Central memory CD8-positive, alpha-beta T cell (primary cell): ENCODE data around the gene HLA-DMB.

Experiments
- ATAC-seq: fragments of 150-1000 bp; cut with Tn5 transposase; replicated peaks from 2 replicates; pipeline ENCODE4 v1.10.0; 2022; ENCODE audit warnings: mild to moderate bottlenecking, moderate FRiP score, moderate number of reproducible peaks; ENCODE audit not compliant: poor library complexity, severe bottlenecking; ENCODE audit errors: extremely low read depth
- DNase-seq, 2 donors: peaks; one replicate each; pipeline ENCODE4 v3.0.0; 2021; ENCODE audit warnings: low spot score in 2 of 2
- H3K27ac Mint-ChIP-seq: one replicate; pipeline ENCODE4 v1.8.0; 2022; ENCODE audit warnings: low read depth, mild to moderate bottlenecking, moderate library complexity, mixed read lengths
- H3K27me3 Mint-ChIP-seq: one replicate; pipeline ENCODE4 v1.8.0; 2022; ENCODE audit warnings: mixed read lengths
- H3K36me3 Mint-ChIP-seq: one replicate; pipeline ENCODE4 v1.8.0; 2022; ENCODE audit warnings: mild to moderate bottlenecking, moderate library complexity, mixed read lengths; ENCODE audit not compliant: insufficient read depth
- H3K4me1 Mint-ChIP-seq: one replicate; pipeline ENCODE4 v1.8.0; 2022; ENCODE audit warnings: mixed read lengths
- H3K4me3 Mint-ChIP-seq: one replicate; pipeline ENCODE4 v1.8.0; 2022; ENCODE audit warnings: mild to moderate bottlenecking, moderate library complexity, mixed read lengths
- H3K9me3 Mint-ChIP-seq: one replicate; pipeline ENCODE4 v1.8.0; 2022; ENCODE audit warnings: mixed read lengths

Gene HLA-DMB

DNA sequence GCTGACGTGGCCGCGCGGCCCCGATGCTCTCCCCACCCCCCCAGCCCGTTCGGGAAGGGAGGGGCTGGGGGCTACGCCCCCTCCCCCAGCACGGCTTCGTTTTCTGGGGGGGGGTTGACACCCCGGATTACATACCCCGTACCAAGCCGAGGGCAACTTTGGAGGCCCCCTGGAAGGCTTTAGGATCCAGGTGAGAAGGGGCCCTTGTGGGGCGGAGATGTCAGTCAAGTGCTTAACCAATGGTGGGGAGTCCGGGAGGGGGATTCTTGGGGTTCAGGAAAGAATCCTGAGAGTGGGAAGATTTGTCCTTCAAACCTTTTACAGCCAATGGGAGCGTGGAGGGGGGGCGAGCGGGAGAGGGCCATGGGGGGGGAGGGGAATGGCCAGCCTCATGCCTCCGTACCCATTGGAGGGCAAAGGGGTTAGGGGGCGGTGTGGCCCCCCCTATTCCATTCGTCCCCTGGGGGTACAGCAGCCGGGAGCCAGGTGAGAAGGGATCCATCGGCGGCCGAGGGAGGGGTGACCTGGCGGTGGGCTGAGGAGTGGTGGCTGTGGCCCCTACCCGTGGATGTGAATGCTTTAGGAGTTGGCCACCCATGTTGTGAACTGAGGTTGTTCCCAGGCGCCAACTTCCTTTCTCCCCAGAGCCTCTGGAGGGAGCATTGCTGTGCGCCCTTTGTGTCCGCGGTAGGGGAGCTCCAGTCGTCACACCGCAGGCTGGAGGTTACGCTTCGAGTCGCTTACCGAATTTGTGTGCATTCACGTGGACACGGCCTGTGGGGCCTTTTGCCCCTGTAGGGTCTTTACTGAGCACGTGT, 28.2 kb upstream of the HLA-DMB start:
- Mint-ChIP-seq H3K36me3 (peaks cover 53% of the 10 kb centered on the region), H3K27ac (peak overlapping the region; percentile 99), H3K4me3 (peak overlapping the region; percentile 97), H3K27me3 (no peaks in the 10 kb centered on the region), H3K9me3 (no peaks in the 10 kb centered on the region), H3K4me1 (peaks cover 71% of the 10 kb centered on the region)
- ATAC-seq = no peak
- peak in 1 of 2 donors; percentile 21 for DNase-seq

- H3K9me3 Mint-ChIP-seq = no peaks in the 10 kb centered on the region
Observed at GRCh38 chr6:32968093-32968866, 27.5 kb upstream of the HLA-DMB start, which contains the start of gene BRD2. Gene BRD2 (plus strand): TSS chr6:32968594. CDS start chr6:32972899, 4,305 bp downstream.

DNA sequence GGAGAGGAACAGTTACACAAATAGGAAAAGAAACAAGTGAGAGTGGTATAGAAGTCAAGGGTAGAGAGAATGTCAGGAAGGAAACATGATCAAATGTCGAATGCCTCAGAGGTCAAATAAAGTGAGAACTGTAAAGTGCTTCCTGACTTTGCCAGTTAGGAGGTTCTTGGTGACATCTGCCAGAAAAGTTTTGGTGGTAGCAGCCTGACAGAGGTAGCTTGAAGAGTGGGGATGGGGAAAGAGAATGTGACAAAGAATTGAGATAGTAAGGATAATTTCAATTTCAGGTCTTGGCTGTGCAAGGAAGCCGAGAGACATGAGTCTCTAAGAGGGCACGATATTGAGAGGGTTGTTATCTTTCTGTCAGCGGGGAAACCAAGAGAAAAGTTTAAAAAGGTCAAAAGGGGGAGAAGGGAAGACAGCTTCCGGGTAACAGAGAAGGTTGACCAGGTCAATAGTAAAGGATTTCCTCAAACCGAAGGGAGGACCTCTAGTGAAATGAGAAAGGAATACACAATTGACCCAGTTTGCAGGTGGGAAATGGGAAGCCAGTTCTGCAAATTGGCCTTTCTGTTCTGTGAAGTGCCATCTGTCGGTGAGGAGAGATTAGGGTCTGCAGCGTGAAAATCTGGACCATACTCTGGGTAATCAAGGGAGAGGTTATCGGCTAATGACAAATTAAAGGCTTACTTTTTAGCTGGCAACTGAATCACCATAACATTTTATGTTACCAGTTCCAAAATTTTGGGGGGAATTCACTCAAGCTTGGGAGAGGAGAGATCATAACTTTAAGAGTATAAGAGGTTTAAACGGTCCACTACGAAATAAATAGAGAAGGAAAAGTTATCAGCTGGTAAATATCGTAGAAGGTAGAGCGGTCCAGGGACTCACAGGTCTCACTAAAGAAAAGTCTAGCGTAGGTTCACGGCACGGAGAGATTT, 26.6 kb upstream of the HLA-DMB start:
- H3K27me3 Mint-ChIP-seq = no peaks in the 10 kb centered on the region
- peak overlapping the region; percentile 99 for H3K27ac Mint-ChIP-seq
- peaks cover 63% of the 10 kb centered on the region for H3K4me1 Mint-ChIP-seq
- no peaks in the 10 kb centered on the region for H3K9me3 Mint-ChIP-seq
- ATAC-seq (no peak), DNase-seq (no peak)
- peaks cover 38% of the 10 kb centered on the region for H3K36me3 Mint-ChIP-seq
- H3K4me3 Mint-ChIP-seq = peak overlapping the region; percentile 97

More at GRCh38 chr6:32968093-32968866, 27.5 kb upstream of the HLA-DMB start, which contains the start of gene BRD2:
- Mint-ChIP-seq H3K4me3 (peak within 1 kb of the TSS; percentile 97), H3K27me3 (no peaks in the 10 kb centered on the region), H3K4me1 (peaks cover 67% of the 10 kb centered on the region), H3K27ac (peak within 1 kb of the TSS; percentile 99), H3K36me3 (peaks cover 47% of the 10 kb centered on the region)
- peak; percentile 95 for DNase-seq
- peak; percentile 41 for ATAC-seq

DNA sequence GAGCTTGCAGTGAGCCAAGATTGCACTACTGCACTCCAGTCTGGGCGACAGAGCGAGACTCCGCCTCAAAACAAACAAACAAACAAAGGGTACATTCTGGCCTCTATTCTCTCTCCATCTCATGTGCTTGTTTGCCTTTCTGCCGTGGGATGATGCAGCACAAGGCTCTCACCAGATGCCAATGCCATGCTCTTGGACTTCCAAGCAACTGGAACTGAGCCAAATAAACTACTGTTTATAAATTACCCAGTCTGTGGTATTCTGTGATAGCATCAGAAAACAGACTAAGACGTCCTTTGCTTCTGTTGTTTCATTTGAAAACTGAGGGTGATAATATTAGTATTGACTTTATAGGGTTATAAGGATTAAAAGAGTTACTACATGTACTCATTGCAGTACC, 23.9 kb upstream of the HLA-DMB start:
- peaks cover 17% of the 10 kb centered on the region for H3K36me3 Mint-ChIP-seq
- H3K4me1 Mint-ChIP-seq = peaks cover 68% of the 10 kb centered on the region
- H3K27ac Mint-ChIP-seq = peak overlapping the region; percentile 99
- H3K9me3 Mint-ChIP-seq = no peaks in the 10 kb centered on the region
- no peak overlapping the region for H3K4me3 Mint-ChIP-seq
- DNase-seq = no peak
- no peak for ATAC-seq
- no peaks in the 10 kb centered on the region for H3K27me3 Mint-ChIP-seq

DNA sequence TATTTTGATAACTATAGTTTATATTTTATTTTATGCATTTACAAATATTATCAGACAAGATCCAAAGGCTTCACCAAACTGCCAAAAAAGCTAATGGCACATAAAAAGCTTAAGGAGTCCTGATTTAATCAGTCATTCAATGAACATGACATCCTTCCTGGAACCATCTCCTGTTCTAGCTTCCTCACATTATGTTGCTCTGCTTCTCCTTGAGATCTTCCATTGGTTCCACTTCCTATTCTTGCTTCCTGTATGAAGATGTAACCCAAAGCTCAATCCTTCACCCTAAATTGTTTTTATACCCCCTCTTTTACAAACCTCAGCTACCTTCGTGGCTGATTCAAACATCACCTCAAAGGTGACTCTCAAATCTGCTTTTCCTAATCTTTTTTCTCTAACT, 23.0 kb upstream of the HLA-DMB start:
- no peak overlapping the region for H3K4me3 Mint-ChIP-seq
- ATAC-seq (no peak), DNase-seq (no peak)
- no peaks in the 10 kb centered on the region for H3K27me3 Mint-ChIP-seq
- no peaks in the 10 kb centered on the region for H3K9me3 Mint-ChIP-seq
- peaks cover 8% of the 10 kb centered on the region for H3K36me3 Mint-ChIP-seq
- peaks cover 69% of the 10 kb centered on the region for H3K4me1 Mint-ChIP-seq
- peak overlapping the region; percentile 58 for H3K27ac Mint-ChIP-seq

DNA sequence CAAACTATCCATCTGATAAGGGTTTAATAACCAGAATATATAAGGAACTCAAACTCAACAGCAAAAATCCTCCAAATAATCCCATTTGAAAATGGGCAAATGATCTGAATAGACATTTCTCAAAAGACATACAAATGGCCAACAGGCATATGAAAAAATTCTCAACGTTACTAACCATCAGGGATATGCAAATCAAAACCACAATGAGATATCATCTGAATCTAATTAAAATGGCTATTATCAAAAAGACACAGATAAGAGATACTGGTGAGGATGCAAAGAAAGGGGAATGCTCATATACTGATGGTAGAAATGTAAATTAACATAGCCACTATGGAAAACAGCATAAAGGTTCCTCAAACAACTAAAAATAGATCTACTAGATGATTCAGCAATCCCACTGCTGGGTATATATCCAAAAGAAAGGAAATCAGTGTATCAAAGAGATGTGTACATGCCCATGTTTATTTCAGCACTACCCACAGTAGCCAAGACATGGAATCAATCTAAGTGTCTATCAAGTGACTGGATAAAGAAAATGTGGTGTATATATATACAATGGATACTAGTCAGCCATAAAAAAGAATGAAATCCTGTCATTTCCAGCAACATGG, 21.5 kb upstream of the HLA-DMB start:
- H3K27ac Mint-ChIP-seq = no peak overlapping the region
- H3K36me3 Mint-ChIP-seq = peaks cover 4% of the 10 kb centered on the region
- H3K4me3 Mint-ChIP-seq = no peak overlapping the region
- H3K9me3 Mint-ChIP-seq = no peaks in the 10 kb centered on the region
- no peak for ATAC-seq
- no peak for DNase-seq
- H3K27me3 Mint-ChIP-seq = no peaks in the 10 kb centered on the region
- peaks cover 68% of the 10 kb centered on the region for H3K4me1 Mint-ChIP-seq

- Mint-ChIP-seq H3K4me3 (no peak overlapping the region), H3K4me1 (peaks cover 52% of the 10 kb centered on the region), H3K27ac (peak overlapping the region; percentile 26), H3K9me3 (no peaks in the 10 kb centered on the region), H3K27me3 (no peaks in the 10 kb centered on the region), H3K36me3 (peaks cover 6% of the 10 kb centered on the region)
- ATAC-seq (no peak), DNase-seq (no peak)
Observed at GRCh38 chr6:32960563-32960962, 19.7 kb upstream of the HLA-DMB start.

DNA sequence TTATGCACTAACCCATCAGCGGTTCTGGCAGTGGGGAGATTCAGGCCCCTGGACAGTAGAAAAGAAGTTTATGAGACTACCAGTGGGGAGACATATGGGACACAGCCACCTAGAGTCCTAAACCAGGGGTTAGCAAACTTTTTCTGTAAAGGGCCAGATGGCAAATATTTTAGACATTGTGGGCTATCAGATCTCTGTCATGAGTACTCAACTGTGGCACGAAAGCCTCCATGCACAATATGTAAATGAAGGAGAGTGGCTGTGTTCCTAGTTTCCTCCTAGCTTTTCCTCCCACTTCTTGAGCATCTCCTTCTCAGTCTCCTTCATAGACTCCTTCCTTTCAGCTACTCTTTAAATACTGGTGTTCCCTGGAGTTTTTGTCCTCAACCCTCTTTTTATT, 15.3 kb upstream of the HLA-DMB start:
- H3K4me1 Mint-ChIP-seq = peaks cover 55% of the 10 kb centered on the region
- DNase-seq = peak in 1 of 2 donors; percentile 5
- no peak for ATAC-seq
- no peaks in the 10 kb centered on the region for H3K9me3 Mint-ChIP-seq
- H3K4me3 Mint-ChIP-seq = no peak overlapping the region
- peaks cover 11% of the 10 kb centered on the region for H3K36me3 Mint-ChIP-seq
- no peak overlapping the region for H3K27ac Mint-ChIP-seq
- H3K27me3 Mint-ChIP-seq = no peaks in the 10 kb centered on the region

DNA sequence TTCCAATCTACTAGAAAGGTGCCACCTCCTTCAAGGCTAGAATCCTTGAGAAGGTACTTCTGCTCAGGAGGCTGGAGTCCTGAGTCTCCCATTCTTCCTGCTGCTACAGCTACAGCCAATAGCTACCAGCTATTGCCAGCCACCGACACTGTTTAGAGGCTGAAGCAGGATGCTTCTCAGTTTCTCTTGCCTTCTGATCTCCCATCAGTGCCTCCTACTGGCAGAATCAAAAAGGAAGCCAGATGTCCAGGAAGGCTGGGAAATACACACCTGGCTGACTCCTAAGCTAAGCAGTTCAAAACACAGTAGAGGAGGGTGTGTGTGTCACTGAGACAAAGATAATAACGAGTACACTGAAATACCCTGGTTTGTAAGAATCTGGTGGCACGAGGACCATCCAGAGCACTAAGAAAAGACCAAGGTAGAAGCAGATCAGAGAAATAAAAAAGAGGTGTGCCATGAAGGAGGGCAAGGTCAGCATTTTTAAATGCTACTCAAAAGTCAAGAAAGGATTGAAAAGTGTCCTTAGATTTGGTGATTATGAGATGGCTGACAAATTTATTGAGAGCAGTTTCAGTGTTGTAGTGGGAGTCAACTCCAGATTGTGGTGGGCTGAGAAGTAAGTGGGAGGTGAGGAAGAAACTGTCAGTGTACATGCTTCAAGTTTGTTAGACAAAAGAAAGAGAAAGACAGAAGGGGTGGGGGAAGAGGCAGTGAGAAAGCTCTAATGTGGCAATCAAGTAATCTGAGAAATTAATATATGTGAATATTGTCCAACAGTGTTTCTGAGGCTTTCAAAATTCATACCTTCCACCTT, 14.4 kb upstream of the HLA-DMB start:
- no peaks in the 10 kb centered on the region for H3K27me3 Mint-ChIP-seq
- H3K4me3 Mint-ChIP-seq = no peak overlapping the region
- peak in 1 of 2 donors; percentile 14 for DNase-seq

DNA sequence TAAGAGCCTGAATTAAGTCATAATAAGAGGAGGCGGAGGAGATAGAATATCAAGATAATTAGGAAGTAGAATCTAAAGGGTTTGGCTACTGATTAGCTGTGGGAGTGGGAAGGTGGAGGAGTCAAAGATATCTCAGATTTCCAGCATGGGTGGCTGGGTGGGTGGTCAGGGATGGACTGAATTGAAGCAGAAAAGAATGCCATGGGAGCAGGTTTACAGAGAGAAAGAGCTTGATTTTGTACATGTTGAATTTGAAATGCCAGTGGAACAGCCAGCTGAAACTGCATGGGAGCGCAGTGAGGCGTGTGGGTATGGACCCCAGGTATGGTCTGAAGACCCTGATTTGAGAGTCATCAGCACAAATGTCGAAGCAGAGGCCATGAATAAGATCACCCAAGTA, 13.4 kb upstream of the HLA-DMB start:
- H3K27me3 Mint-ChIP-seq = no peaks in the 10 kb centered on the region
- H3K4me3 Mint-ChIP-seq = no peak overlapping the region
- no peak for ATAC-seq
- no peak overlapping the region for H3K27ac Mint-ChIP-seq
- no peaks in the 10 kb centered on the region for H3K9me3 Mint-ChIP-seq
- peaks cover 53% of the 10 kb centered on the region for H3K4me1 Mint-ChIP-seq
- DNase-seq = peak in 1 of 2 donors; percentile 10
- peaks cover 13% of the 10 kb centered on the region for H3K36me3 Mint-ChIP-seq

More for the DNA sequence above, 14.4 kb upstream of the HLA-DMB start:
- Mint-ChIP-seq H3K4me1 (peaks cover 50% of the 10 kb centered on the region), H3K9me3 (no peaks in the 10 kb centered on the region), H3K27ac (no peak overlapping the region), H3K36me3 (peaks cover 11% of the 10 kb centered on the region)
- ATAC-seq = no peak

- DNase-seq (peak in 1 of 2 donors; percentile 0), ATAC-seq (no peak)
- H3K4me3 Mint-ChIP-seq = no peak overlapping the region
- H3K27me3 Mint-ChIP-seq = no peaks in the 10 kb centered on the region
- H3K9me3 Mint-ChIP-seq = no peaks in the 10 kb centered on the region
- H3K36me3 Mint-ChIP-seq = peaks cover 13% of the 10 kb centered on the region
- no peak overlapping the region for H3K27ac Mint-ChIP-seq
- H3K4me1 Mint-ChIP-seq = peaks cover 56% of the 10 kb centered on the region
Observed at GRCh38 chr6:32953775-32954174, 12.9 kb upstream of the HLA-DMB start.
